ENCODE data around the gene PLEKHH3.

Gene PLEKHH3

DNA sequence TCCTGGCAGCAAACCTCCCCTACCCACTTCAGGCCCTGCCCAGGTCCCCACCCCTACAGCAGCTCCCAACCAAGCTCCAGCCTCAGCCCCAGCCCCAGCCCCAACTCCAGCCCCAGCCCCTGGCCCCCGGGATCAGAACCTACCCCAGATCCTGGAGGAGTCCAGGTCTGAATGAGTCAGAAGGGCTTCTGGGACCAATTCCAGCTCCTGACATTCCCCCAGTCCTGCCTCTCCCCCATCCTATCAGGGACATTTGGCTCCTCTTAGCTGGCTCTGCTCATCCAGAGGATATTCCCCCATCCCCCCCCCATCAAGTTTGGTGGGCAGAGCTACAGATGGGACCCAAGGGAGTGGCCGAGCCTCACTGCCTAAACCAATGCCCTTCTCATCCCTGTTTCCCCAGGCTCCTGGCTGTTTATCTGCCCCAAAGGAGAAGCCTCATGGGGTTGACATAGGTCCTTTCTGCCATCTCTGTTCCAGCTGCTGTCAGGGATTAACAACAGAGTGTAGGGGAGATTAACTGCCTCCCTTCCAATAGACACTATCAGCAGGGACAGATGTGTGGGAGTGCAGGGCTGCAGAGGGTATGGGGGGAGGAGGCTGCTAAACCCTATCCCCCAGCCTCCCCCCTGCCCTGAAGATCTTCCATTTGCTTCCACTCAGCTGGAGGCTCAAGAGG, 22.1 kb upstream of the PLEKHH3 start:
- no peak for TF ChIP-seq JUND (IDR thresholded peaks at IDR 0.05; ENCODE audit: low read depth)
- in situ Hi-C loops (cut with HindIII; ENCODE audit: low pct_unique_long_range_greater_than_20kb, low sequenced_read_pairs), result no loop called here
- DNase-seq (ENCODE audit: low read depth in 1 of 2, low spot score in 1 of 2), result no peak

DNA sequence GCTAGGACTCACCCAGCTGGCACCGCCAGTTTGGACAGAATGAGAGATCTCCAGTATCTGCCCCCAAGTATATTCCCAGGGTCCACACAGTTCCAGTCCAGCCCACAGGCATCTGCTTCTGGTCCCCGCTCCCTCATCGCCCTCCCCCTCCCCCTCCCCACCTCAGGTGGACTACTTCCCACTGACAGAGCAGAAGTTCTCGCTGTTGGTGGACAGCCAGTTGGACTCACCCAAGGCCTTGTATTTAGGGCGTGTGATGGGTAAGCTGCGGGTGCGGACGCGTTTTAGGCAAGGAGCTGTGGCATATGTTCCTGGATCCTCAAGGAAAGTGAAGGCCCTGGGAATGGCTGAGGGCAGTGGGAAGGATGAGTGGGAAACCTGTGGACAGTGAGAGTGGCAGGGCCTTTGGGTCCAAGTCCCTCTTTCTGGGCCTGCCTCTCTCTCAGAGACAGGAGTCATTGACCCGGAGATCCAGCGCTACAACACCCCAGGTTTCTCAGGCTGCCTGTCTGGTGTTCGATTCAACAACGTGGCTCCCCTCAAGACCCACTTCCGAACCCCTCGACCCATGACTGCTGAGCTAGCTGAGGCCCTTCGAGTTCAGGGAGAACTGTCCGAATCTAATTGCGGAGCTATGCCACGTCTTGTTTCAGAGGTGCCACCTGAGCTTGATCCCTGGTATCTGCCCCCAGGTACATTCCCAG, 20.5 kb upstream of the PLEKHH3 start:
- in situ Hi-C loops (cut with HindIII; ENCODE audit: low pct_unique_long_range_greater_than_20kb, low sequenced_read_pairs), result no loop called here
- no peak for TF ChIP-seq JUND (IDR thresholded peaks at IDR 0.05; ENCODE audit: low read depth)
- no peak for DNase-seq (ENCODE audit: low read depth in 1 of 2, low spot score in 1 of 2)

DNA sequence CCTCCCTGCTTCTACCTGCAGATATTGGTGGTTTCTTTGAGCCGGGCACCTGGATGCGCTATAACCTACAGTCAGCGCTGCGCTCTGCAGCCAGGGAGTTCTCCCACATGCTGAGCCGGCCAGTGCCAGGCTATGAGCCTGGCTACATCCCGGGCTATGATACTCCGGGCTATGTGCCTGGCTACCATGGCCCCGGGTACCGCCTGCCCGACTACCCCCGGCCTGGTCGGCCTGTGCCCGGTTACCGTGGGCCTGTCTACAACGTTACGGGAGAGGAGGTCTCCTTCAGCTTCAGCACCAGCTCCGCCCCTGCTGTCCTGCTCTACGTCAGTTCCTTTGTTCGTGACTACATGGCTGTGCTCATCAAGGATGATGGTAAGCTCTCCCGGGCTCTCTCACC, 18.7 kb upstream of the PLEKHH3 start:
- in situ Hi-C loops (cut with HindIII; ENCODE audit: low pct_unique_long_range_greater_than_20kb, low sequenced_read_pairs), result no loop called here
- no peak for TF ChIP-seq JUND (IDR thresholded peaks at IDR 0.05; ENCODE audit: low read depth)
- no peak for DNase-seq (ENCODE audit: low read depth in 1 of 2, low spot score in 1 of 2)

DNA sequence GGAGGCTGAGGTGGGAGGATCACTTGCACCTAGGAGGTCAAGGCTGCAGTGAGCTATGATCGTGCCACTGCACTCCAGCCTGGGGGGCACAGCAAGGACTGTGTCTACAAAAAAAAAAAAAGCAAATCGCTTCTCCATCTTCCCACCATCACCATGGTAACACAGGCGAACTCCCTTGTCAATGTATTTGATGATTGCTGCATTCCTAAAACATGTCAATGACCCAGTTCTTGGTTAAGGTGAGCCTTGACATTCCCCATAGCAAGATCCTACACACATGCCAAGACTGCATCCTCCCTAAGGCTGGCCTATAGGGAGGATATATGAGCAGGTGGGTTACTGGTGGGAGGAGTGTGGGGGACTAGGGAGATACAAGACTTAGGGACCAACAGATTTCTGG, 17.7 kb upstream of the PLEKHH3 start:
- no peak for DNase-seq (ENCODE audit: low read depth in 1 of 2, low spot score in 1 of 2)
- in situ Hi-C loops (cut with HindIII; ENCODE audit: low pct_unique_long_range_greater_than_20kb, low sequenced_read_pairs), result no loop called here
- TF ChIP-seq JUND (IDR thresholded peaks at IDR 0.05; ENCODE audit: low read depth), result no peak

DNA sequence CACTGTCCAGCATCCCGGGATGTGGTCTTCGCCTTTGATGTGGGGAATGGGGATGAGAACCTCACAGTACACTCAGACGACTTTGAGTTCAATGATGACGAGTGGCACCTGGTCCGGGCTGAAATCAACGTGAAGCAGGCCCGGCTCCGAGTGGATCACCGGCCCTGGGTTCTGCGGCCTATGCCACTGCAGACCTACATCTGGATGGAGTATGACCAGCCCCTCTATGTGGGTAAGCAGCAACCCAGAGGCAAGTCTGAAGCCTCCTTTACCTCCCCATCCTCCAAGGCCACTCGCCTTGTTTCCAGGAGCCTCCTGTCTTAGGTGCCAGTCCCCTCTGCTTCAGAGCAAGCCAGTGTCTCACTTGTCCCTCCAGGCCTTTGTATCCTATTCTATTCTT, 15.7 kb upstream of the PLEKHH3 start:
- no peak for DNase-seq (ENCODE audit: low read depth in 1 of 2, low spot score in 1 of 2)
- no peak for TF ChIP-seq JUND (IDR thresholded peaks at IDR 0.05; ENCODE audit: low read depth)
- in situ Hi-C loops (cut with HindIII; ENCODE audit: low pct_unique_long_range_greater_than_20kb, low sequenced_read_pairs), result no loop called here

DNA sequence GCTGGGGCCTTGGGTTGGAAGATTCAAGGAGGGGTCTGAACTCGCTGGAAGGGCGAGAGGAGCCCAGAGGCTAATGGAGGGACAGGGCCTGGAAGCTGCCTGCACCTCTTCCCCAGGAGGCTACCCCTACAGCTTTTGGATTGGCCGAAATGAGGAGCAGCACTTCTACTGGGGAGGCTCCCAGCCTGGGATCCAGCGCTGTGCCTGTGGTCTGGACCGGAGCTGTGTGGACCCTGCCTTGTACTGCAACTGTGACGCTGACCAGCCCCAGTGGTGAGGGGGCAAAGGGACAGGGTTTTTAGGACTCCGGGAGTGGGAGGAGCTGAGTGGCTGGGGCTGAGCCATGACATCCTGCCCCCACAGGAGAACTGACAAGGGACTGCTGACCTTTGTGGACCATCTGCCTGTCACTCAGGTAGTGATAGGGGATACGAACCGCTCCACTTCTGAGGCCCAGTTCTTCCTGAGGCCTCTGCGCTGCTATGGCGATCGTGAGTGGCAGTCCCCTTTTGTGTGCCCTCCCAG, 14.3 kb upstream of the PLEKHH3 start:
- no peak for DNase-seq (ENCODE audit: low read depth in 1 of 2, low spot score in 1 of 2)
- in situ Hi-C loops (cut with HindIII; ENCODE audit: low pct_unique_long_range_greater_than_20kb, low sequenced_read_pairs), result no loop called here
- TF ChIP-seq JUND (IDR thresholded peaks at IDR 0.05; ENCODE audit: low read depth), result no peak

DNA sequence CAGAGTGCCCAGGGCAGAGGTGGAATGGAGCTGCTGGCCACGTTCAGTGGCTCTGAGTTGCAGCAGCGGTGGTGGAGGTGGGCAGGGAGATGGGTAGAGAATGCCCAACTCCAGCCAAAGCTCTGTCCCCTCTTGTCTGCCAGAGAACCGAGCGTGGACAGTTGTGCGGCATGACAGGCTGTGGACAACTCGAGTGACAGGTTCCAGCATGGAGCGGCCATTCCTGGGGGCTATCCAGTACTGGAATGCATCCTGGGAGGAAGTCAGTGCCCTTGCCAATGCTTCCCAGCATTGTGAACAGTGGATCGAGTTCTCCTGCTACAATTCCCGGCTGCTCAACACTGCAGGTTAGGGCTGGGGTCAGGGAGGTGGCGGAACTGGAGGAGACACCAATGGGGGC, 13.8 kb upstream of the PLEKHH3 start:
- no peak for DNase-seq (ENCODE audit: low read depth in 1 of 2, low spot score in 1 of 2)
- in situ Hi-C loops (cut with HindIII; ENCODE audit: low pct_unique_long_range_greater_than_20kb, low sequenced_read_pairs), result no loop called here
- TF ChIP-seq JUND (IDR thresholded peaks at IDR 0.05; ENCODE audit: low read depth), result no peak

DNA sequence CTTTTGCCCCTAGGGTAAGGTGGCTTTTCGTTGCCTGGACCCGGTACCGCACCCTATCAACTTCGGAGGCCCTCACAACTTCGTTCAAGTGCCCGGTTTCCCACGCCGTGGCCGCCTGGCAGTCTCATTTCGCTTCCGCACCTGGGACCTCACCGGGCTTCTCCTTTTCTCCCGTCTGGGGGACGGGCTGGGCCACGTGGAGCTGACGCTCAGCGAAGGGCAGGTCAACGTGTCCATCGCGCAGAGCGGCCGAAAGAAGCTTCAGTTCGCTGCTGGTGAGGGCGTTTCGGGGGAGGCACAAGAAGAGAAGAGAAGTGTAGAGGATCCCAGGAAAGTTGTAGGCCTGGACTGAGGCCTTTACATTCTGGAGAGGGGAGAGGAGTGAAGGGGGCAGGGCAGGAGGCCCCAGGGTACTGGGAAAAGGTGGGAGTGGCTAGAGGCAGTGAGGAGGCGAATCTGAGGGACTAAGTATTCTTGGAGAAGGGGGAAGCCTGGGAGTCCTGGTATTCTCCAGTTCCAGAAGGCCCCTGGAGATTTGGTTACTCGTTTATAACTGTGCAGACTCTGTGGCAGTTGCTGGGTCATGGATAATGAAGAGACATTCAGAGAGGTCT, 11.0 kb upstream of the PLEKHH3 start:
- DNase-seq (ENCODE audit: low read depth in 1 of 2, low spot score in 1 of 2), result no peak
- in situ Hi-C loops (cut with HindIII; ENCODE audit: low pct_unique_long_range_greater_than_20kb, low sequenced_read_pairs), result no loop called here
- TF ChIP-seq JUND (IDR thresholded peaks at IDR 0.05; ENCODE audit: low read depth), result no peak

DNA sequence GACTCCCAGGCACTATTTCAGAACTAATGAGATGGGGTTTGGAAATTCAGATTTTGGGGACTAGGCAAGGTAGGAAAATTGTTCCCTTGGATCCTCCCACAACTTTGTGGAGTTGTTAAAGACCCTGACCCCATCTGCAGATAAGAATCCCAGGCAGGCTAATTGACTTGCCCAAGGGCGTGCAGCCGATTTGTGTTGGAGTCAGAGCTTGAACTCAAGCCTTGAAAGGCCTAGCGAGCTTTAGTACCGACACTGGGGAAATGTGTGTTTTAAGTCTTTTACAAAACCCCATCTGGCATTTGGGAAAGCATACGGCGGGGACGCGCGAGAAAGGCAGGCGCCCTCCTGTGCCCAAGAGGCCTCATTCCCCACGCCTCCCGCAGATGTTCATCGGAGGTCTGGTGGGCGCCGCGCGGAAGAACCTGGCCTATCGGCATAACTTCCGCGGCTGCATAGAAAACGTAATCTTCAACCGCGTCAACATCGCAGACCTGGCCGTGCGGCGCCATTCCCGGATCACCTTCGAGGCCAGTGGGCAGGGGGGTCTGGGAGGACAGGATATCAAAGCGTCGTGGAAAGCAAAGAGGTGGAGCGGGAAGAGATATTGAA, 9.8 kb upstream of the PLEKHH3 start:
- TF ChIP-seq JUND (IDR thresholded peaks at IDR 0.05; ENCODE audit: low read depth), result no peak
- in situ Hi-C loops (cut with HindIII; ENCODE audit: low pct_unique_long_range_greater_than_20kb, low sequenced_read_pairs), result no loop called here
- DNase-seq (ENCODE audit: low read depth in 1 of 2, low spot score in 1 of 2), result no peak

DNA sequence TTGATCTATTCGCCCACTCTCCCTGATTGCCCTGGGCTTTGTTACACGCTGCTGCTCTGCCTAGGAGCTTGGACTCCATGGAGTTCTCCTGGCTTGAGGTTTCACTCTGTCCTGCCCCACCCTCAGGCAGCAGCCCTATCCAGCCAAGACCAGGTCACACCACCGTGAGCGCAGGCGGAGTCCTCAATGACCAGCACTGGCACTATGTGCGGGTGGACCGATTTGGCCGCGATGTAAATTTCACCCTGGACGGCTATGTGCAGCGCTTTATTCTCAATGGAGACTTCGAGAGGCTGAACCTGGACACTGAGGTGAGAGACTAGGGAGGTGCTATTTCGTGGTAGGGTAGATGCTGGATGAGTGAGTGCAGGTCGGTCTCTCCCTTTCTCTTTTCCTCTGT, 9.0 kb upstream of the PLEKHH3 start:
- in situ Hi-C loops (cut with HindIII; ENCODE audit: low pct_unique_long_range_greater_than_20kb, low sequenced_read_pairs), result no loop called here
- no peak for DNase-seq (ENCODE audit: low read depth in 1 of 2, low spot score in 1 of 2)
- TF ChIP-seq JUND (IDR thresholded peaks at IDR 0.05; ENCODE audit: low read depth), result no peak

DNA sequence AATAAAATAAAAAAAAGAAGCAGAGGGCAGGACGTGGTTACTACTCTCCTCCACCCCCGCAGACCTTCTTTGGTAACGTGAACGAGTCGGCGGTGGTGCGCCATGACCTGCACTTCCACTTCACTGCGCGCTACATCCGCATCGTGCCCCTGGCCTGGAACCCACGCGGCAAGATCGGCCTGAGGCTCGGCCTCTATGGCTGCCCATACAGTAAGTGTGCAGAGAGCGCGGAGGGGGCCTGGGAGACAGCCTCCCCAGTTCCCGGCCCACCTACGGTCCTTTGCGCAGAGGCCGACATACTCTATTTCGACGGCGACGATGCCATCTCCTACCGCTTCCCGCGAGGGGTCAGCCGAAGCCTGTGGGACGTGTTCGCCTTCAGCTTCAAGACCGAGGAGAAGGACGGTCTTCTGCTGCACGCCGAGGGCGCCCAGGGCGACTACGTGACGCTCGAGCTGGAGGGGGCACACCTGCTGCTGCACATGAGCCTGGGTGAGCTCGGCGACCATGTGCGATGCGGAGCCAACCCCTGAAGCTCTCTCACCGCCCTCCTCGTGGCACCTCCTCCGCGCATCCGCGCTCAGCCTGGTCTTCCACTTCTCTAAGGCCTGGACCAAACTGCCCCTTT, 8.2 kb upstream of the PLEKHH3 start:
- no peak for DNase-seq (ENCODE audit: low read depth in 1 of 2, low spot score in 1 of 2)
- in situ Hi-C loops (cut with HindIII; ENCODE audit: low pct_unique_long_range_greater_than_20kb, low sequenced_read_pairs), result no loop called here
- TF ChIP-seq JUND (IDR thresholded peaks at IDR 0.05; ENCODE audit: low read depth), result no peak

DNA sequence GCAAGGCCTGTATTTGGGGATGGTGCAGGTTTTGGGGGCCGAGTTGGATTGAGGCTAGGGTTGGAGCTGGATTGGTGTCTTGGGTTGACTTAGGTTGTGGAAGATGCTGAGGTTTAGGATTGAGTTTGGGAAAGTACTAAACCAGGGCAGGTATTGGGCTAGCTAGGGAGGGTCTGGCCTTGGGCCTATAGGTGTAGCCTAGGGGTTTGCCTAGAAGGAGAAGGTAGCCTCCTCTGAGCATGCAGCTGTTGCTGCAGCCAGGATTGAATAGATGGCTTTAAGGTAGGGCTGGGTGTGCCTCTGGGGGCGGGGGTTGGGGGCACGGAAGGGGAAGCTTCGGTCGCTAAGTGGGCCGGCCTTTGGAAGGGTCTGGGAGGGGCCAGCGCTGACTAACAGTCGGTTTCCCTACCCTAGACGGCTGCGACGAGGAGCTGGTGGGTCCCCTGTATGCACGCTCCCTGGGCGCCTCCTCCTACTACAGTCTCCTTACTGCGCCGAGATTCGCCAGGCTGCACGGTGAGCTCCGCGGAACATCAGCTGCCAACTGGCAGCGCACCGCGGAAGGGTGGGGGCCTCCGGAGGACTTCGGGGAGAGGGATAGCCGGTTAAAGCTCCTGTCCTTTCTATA, 6.7 kb upstream of the PLEKHH3 start:
- in situ Hi-C loops (cut with HindIII; ENCODE audit: low pct_unique_long_range_greater_than_20kb, low sequenced_read_pairs), result no loop called here
- TF ChIP-seq JUND (IDR thresholded peaks at IDR 0.05; ENCODE audit: low read depth), result no peak
- no peak for DNase-seq (ENCODE audit: low read depth in 1 of 2, low spot score in 1 of 2)

All from T47D (cell line).